NCI-H345 treated with DMSO at 0.1 percent for 48 hours (cell line): ENCODE results near the gene ASTL.
"Not testable (repeated sequence)": the region's sequence is repeated elsewhere in the genome, so short reads cannot be mapped to it uniquely, and the experiment has no call there.

ENCODE experiments used
- DNase-seq: peaks from one replicate; lab custom pipeline; 2025; ENCODE audit not compliant: unreplicated experiment; lab: John Stamatoyannopoulos, UW

The ASTL gene

GRCh38 chr2:96138179-96139145 is at the start of gene ASTL:
Gene ASTL, minus strand, starts transcription at chr2:96138502. Its CDS starts 66 bp downstream, at chr2:96138436.
- no peak for DNase-seq

- DNase-seq, result no peak
These were observed 48.3 kb upstream of the ASTL start for GRCh38 chr2:96186562-96186961.

DNA sequence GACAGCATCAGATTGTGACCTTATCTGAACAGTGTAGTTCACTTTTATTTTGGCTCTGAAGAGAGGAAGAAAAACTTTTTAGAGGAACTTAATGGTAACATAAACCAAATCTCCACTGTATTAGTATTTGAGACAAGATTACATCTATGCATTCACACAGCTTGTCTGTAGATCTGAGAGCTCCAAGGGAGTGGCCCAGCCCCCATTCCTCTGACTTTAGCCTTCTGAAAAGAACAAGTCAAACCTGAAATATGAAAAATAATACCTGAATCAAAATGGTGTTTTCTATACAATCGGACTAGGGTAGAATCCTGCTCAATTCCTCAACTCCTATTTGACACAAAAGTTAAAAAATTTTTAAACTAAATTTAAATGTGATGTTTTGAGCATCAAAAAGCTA is 47.2 kb upstream of the ASTL start:
- no peak for DNase-seq

GRCh38 chr2:96184989-96185388 is 46.7 kb upstream of the ASTL start:
- DNase-seq, result no peak

DNA sequence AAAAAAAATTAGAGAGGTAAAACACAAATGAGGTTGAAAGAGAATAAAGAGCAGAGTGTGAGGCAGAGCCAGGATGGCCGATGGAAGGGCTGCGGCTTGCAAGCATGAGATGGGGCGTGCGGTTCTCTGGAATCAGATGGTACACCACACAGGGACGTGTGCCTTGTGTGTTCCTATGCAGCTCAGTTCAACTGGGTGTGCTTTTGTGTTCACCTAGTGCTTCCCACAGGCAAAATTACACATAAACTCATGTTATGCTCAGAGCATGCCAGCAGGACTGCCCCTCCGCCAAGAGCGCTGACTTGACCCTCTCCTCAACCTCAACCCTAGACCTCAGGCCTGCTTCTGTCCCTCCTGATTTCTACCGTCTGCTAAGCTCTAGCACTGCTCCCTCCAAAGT is 45.9 kb upstream of the ASTL start:
- no peak for DNase-seq

GRCh38 chr2:96181529-96181928 is 43.2 kb upstream of the ASTL start:
- no peak for DNase-seq

GRCh38 chr2:96180521-96180920 is 42.2 kb upstream of the ASTL start:
- no peak for DNase-seq

GRCh38 chr2:96180002-96180401 is 41.7 kb upstream of the ASTL start:
- DNase-seq, result no peak

GRCh38 chr2:96176661-96177060 is 38.4 kb upstream of the ASTL start:
- DNase-seq, result no peak

DNA sequence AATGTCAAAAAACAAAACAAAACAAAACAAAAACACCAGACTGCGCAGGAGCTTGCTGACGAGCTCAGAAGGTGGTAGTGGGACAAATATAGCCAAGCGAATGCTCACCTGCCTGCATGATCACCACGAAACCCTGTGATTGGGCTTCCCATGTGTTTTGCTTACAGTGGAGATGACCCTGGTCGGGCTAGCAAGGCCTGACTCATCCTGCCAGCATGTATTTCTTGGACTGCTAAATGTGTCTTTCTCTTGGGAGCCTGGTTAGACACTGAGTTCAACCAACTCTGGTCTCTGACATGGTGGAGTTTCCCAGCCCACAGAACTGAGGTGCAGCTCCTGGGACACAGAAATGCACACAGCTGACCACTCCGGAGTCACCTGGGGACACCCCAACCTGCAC is 37.6 kb upstream of the ASTL start:
- DNase-seq, result no peak

DNA sequence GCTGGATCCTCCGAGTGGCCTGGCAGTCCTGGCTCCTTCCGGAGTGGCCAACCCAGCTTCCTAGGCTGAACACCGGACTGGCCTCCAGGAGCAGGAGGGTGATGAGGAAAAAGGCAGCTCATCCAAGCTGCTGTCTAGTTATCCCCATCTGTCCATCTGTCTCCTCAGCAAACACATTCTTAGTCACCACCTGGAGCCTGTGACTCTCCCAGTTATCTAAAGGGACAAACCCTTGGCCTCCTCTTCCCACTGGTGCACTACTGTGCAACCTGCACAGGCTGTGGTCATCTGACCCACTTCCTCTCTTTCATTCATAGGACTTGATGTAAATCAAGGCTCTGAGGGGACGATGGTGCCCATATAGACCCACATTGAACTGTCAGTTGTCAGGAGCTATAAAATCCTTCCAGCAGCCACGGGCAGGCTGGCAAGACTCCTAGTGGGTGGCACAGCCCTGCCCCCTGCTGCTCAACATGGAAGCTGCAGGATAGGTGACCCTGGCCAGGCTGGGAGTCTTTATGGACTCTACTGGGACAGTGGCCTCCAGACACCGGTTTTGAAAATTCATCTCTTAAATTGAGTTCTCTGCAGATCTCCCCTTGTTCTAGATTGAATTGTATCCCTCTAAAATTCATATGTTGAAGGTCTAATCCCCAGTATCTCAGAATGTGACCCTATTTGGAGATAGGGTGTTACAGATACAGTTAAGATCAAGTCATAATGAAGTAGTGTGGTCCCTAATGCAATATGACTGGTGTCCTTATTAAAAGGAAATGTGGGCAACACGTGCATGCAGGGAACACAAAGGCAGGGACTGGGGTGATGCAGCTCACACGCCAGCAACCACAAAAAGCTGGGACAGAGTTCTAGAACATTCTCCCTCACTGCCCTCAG is 36.2 kb upstream of the ASTL start:
- DNase-seq, result peak; percentile 22

DNA sequence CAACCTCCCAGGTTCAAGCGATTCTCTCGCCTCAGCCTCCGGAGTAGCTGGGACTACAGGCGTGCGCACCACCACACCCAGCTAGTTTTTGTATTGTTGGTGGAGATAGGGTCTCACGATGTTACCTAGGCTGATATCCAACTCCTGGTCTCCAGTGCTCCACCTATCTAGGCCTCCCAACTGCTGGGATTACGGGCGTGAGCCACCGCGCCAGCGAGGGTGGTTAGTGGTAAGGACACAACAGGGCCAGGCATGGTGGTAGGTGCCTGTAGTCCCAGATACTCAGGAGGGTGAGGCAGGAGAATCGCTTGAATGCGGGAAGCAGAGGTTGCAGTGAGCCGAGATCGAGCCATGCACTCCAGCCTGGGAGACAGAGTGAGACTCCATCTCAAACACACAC is 33.5 kb upstream of the ASTL start:
- no peak for DNase-seq

DNA sequence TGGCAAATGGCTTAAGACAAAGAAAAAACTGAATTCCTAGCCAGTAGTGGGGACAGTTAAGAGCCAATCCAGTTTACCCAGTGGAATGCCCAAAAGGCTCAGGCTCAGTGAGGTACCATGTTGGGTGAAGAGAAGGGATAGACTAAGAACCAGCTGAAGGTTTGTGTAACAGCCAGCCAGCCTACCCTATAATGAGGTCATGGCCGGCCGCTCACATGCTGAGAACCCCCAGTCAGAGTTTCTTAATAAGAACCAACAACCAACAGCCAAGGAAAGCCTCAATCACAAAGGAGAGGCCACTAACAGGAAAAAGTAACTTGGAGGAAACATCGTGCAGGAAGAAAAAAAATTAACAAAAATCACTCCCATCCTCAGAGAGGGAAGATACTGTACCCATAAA is 32.3 kb upstream of the ASTL start:
- no peak for DNase-seq

DNA sequence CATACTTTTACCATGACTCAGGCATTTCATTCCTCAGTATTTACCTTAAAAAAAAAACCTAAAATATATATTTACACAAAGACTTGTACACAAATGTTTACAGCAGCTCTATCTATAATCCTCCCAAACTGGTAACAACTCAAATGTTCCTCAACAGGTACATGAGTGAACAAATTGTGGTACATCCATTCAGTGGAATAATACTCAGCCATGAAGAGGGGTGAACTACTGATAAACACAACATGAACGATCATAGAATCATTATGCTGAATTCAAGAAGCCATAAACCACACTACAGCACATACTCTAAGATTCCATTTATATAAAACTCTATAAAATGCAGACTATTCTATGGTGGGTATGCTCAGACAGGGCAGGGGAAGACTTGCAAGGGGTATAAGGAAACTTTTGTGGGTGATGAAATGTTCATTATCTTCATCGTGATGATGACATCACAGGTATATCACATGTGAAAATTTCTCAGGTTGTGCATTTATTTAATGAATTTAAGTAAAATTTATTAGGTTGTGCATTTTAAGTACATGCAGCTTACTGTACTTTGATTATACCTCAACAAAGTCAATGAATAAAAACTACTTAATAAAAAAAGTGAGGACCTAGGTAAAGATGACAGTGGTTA is 31.7 kb upstream of the ASTL start:
- no peak for DNase-seq

DNA sequence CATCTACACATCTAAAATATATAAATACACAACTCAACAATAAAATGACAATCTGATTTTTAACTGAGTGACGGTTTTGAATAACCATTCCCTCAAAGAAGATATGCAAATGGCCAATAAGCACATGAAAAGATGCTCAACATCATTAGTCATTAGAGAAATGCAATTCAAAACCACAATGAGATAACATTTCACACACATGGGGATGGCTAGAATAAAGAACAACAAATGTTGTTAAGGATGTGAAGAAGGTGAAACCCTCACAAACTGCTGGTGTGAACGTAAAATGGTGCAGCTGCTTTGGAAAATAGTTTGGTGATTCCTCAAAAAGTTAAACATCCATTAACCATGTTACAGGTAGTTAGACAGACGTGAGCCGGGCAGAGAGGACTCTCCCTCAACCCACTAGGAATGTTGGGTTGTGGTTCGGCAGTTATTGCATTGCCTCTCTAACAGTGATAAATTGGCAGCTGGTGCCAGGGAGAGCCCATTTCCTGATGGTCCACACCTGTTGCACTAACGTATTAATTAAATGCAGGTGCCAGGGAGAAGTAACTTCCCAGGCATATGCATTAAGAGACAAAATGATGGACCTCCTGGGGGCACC is 29.2 kb upstream of the ASTL start:
- no peak for DNase-seq

DNA sequence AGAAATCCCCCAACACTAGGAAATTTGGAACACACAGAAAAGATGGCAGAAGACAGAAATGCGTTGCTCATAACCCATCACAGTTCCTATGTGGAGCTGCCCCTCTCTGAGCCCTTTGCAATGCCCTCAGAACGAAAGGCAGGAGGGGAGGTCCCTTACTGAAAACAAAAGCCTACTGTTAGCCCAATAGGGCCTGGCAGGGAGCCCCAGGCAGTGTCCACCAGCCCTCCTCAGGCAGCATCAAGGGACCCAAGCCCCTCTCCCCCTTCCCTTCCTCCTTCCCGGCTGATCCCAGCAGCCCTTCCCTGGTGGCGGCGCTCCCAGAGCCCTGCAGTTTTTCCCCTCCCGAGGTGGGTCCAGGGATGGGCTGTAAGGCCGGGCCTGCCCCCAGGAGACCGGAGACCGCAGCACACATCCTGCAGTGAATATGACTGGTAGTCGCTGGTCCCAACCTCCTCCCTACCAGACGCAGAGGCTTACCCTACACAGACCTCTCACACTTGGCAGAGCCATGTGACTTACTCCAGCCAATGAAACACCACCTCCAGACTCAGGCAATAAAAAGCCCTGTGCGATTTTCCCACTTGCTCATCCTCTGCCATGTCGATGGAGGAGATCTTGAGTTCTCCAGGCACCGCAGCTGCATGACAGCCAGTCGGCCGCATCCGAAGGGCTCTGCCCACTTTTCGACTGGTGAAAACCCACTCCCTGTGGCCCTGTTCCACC is 26.3 kb upstream of the ASTL start:
- DNase-seq, result no peak

DNA sequence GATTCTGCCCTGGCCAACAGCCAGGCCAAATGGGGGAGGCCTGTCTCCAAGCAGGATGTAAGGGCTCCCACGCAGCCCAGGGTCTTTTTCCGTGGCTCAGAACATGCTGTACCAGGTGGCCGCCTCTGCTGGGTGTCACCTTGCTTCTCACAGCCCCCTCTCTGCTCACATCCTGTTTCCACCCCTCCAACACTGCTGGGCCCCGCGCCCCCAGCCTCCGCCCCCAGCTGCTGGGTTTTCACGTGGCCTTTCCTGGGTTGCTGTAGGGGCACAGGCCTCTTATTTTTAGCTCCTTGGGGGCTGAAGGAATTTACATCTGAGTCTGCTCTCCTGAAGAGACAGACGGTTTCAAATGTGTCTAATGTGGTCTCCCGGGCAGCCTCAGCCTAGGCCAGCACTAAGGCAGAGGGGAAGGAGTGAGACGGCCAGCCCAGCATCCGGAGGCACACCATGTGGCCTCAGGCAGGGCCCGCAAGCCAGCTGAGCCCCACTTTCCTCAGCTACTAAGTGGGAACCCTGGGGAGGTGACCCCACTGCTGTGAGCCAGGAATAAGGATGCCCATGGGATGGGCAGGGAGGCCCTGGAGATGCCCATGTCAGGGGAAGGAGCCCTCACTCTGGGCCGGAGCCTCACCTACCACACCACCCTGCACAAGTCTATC is 25.6 kb upstream of the ASTL start:
- DNase-seq, result no peak

DNA sequence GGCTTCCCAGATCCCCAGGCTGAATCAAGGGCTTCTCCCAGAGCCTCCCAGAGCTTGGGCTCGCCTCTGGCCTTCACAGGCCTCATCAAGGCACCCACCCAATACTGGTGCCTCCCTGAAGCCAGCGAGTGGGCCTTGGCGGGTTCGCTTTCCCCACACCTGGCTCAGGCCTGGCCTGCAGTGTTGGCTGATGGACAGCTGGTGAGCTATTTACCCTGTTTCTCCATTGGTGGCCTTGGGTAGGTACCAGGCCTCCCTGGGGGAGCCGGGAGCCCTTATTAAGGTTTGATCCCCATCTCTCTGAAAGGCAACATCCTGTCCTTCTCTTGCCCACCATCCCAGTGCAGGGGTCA is 25.1 kb upstream of the ASTL start:
- no peak for DNase-seq

GRCh38 chr2:96161898-96162297 is 23.6 kb upstream of the ASTL start:
- DNase-seq, result no peak

DNA sequence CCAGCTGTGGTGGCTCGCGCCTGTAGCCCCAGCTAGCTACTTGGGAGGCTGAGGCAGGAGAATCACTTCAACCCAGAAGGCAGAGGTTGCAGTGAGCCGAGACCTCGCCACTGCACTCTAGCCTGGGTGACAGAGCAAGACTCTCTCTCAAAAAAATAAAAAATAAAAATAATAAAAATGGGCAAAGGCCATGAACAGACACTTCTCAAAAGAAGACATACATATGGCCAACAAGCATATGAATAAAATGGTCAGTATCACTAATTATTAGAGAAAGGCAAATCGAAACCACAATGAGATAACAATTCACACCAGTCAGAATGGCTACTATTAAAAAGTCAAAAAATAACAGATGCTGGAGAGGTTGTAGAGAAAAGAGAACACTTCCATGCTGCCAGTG is 22.1 kb upstream of the ASTL start:
- not testable (repeated sequence) for DNase-seq
